CD4-positive, CD25-positive, alpha-beta regulatory T cell (primary cell): ENCODE results near the gene VMP1. TPM values are rescaled to one million over a fixed set of nuclear protein-coding genes. Genes with fewer than 3 reads are reported as not detected.

Experiments
- ATAC-seq, 2 donors: fragments of 150-1000 bp; cut with Tn5 transposase; one replicate each; pipeline ENCODE4 v1.10.0; 2021; ENCODE audit warnings: low read depth in 2 of 2, moderate number of reproducible peaks in 2 of 2, moderate library complexity in 1 of 2
- DNase-seq, 3 donors: peaks; one replicate each; pipeline versions ENCODE4 v3.0.0 to v3.0.0-alpha.2; 2012 to 2022; ENCODE audit warnings: mixed read lengths in 1 of 3
- H3K27ac ChIP-seq: one replicate; pipeline ENCODE4 v1.7.0; 2013; ENCODE audit warnings: mild to moderate bottlenecking, low read length; ENCODE audit not compliant: insufficient read depth, poor library complexity, severe bottlenecking
- H3K27me3 ChIP-seq: one replicate; pipeline ENCODE4 v1.7.0; 2013; ENCODE audit warnings: low read length; ENCODE audit not compliant: control insufficient read depth, insufficient read depth
- H3K36me3 ChIP-seq: one replicate; pipeline ENCODE4 v1.7.0; 2013; ENCODE audit warnings: mild to moderate bottlenecking, low read length, moderate library complexity; ENCODE audit not compliant: control insufficient read depth, insufficient read depth
- H3K4me1 ChIP-seq: 2 replicates; pipeline ENCODE4 v1.7.0; 2013; ENCODE audit warnings: mild to moderate bottlenecking, low read length; ENCODE audit not compliant: insufficient read depth, control insufficient read depth, poor library complexity, severe bottlenecking
- H3K4me3 ChIP-seq: one replicate; pipeline ENCODE4 v1.7.0; 2013; ENCODE audit warnings: low read depth, mild to moderate bottlenecking, low read length, moderate library complexity
- H3K9me3 ChIP-seq, 2 experiments: 1 replicate in 1 of 2; 2 replicates in 1 of 2; pipeline ENCODE4 v1.7.0; 2013; ENCODE audit warnings: low read length in 2 of 2, mild to moderate bottlenecking in 1 of 2, moderate library complexity in 1 of 2; ENCODE audit not compliant: control insufficient read depth in 2 of 2
- H3K27ac Mint-ChIP-seq, 3 donors: one replicate each; pipeline ENCODE4 v1.8.0; 2020 to 2022; ENCODE audit warnings: mild to moderate bottlenecking in 3 of 3, mixed read lengths in 3 of 3, moderate library complexity in 2 of 3
- H3K27me3 Mint-ChIP-seq: one replicate; pipeline ENCODE4 v1.8.0; 2022; ENCODE audit warnings: mild to moderate bottlenecking, mixed read lengths
- H3K36me3 Mint-ChIP-seq: one replicate; pipeline ENCODE4 v1.8.0; 2020; ENCODE audit warnings: mixed read lengths
- H3K4me1 Mint-ChIP-seq, 4 donors: one replicate each; pipeline ENCODE4 v1.8.0; 2020 to 2022; ENCODE audit warnings: mixed read lengths in 4 of 4, mild to moderate bottlenecking in 1 of 4
- H3K4me3 Mint-ChIP-seq, 4 donors: one replicate each; pipeline ENCODE4 v1.8.0; 2020 to 2022; ENCODE audit warnings: mild to moderate bottlenecking in 4 of 4, mixed read lengths in 4 of 4, moderate library complexity in 3 of 4
- H3K9me3 Mint-ChIP-seq, 7 donors: one replicate each; pipeline ENCODE4 v1.8.0; 2020 to 2022; ENCODE audit warnings: mixed read lengths in 7 of 7, mild to moderate bottlenecking in 3 of 7, moderate library complexity in 2 of 7
- polyA plus RNA-seq, 4 donors: library from polyadenylated mRNA; unstranded; fragments of 300-500 nt; fragmentation: Illumina TruSeq; gene quantifications; one replicate each; pipeline ENCODE4 v1.2.3, GENCODE V29; 2021
- total RNA-seq: library from RNA; stranded (reverse); gene quantifications from one replicate; pipeline ENCODE4 v1.2.3, GENCODE V29; 2022

Gene VMP1
- total and polyA plus RNA-seq, 5 donors from 2014 or later: 50.3 to 238 (median 73.4) TPM

GRCh38 chr17:59812139-59812538, 104.7 kb downstream of the VMP1 start:
- ATAC-seq (no peak), DNase-seq (no peak)
- no peak overlapping the region for H3K4me3 Mint-ChIP-seq
- peak overlapping the region in 1 of 3 donors; percentile 65 for H3K27ac Mint-ChIP-seq
- H3K4me1 Mint-ChIP-seq: peaks cover 3 to 20% (median 15%) of the 10 kb centered on the region in 4 donors
- Histone ChIP-seq H3K9me3 (no peaks in the 10 kb centered on the region), H3K36me3 (peaks cover 17% of the 10 kb centered on the region), H3K4me3 (no peak overlapping the region), H3K4me1 (no peaks in the 10 kb centered on the region), H3K27ac (no peak overlapping the region), H3K27me3 (no peaks in the 10 kb centered on the region)
- H3K36me3 Mint-ChIP-seq: peaks cover 41% of the 10 kb centered on the region
- no peaks in the 10 kb centered on the region for H3K9me3 Mint-ChIP-seq
- H3K27me3 Mint-ChIP-seq: no peaks in the 10 kb centered on the region

GRCh38 chr17:59814276-59814675, 106.8 kb downstream of the VMP1 start:
- peaks cover 17% of the 10 kb centered on the region for H3K36me3 ChIP-seq
- Mint-ChIP-seq H3K36me3 (peaks cover 34% of the 10 kb centered on the region), H3K27ac (peak overlapping the region in 1 of 3 donors; percentile 20)

GRCh38 chr17:59814685-59815084, 107.2 kb downstream of the VMP1 start:
- no peaks in the 10 kb centered on the region for H3K27me3 ChIP-seq
- H3K9me3 Mint-ChIP-seq: no peaks in the 10 kb centered on the region
- H3K4me3 ChIP-seq: no peak overlapping the region
- H3K27me3 Mint-ChIP-seq: no peaks in the 10 kb centered on the region
- H3K36me3 ChIP-seq: peaks cover 17% of the 10 kb centered on the region
- H3K27ac ChIP-seq: no peak overlapping the region
- H3K36me3 Mint-ChIP-seq: peaks cover 34% of the 10 kb centered on the region
- no peak for DNase-seq
- H3K4me3 Mint-ChIP-seq: no peak overlapping the region
- H3K27ac Mint-ChIP-seq: peak overlapping the region; percentile 20 to 72 (median 60)
- no peaks in the 10 kb centered on the region for H3K4me1 ChIP-seq
- no peak for ATAC-seq
- H3K4me1 Mint-ChIP-seq: peaks cover 3 to 11% (median 9%) of the 10 kb centered on the region in 4 donors
- H3K9me3 ChIP-seq: no peaks in the 10 kb centered on the region

More at GRCh38 chr17:59814276-59814675, 106.8 kb downstream of the VMP1 start:
- ATAC-seq: no peak
- no peaks in the 10 kb centered on the region for H3K27me3 Mint-ChIP-seq
- Histone ChIP-seq H3K4me1 (no peaks in the 10 kb centered on the region), H3K4me3 (no peak overlapping the region), H3K27me3 (no peaks in the 10 kb centered on the region), H3K27ac (no peak overlapping the region), H3K9me3 (no peaks in the 10 kb centered on the region)
- H3K4me3 Mint-ChIP-seq: no peak overlapping the region
- no peaks in the 10 kb centered on the region for H3K9me3 Mint-ChIP-seq
- no peak for DNase-seq
- H3K4me1 Mint-ChIP-seq: peaks cover 3 to 11% (median 9%) of the 10 kb centered on the region in 4 donors

GRCh38 chr17:59815965-59816364, 108.5 kb downstream of the VMP1 start:
- Histone ChIP-seq H3K4me1 (no peaks in the 10 kb centered on the region), H3K27ac (no peak overlapping the region), H3K9me3 (no peaks in the 10 kb centered on the region), H3K36me3 (peaks cover 17% of the 10 kb centered on the region), H3K4me3 (no peak overlapping the region), H3K27me3 (no peaks in the 10 kb centered on the region)
- DNase-seq: no peak
- peaks cover 39% of the 10 kb centered on the region for H3K36me3 Mint-ChIP-seq
- no peak for ATAC-seq
- peaks cover 7 to 20% (median 15%) of the 10 kb centered on the region in 4 donors for H3K4me1 Mint-ChIP-seq
- H3K4me3 Mint-ChIP-seq: peak overlapping the region in 1 of 4 donors; percentile 32
- peak overlapping the region in 2 of 3 donors; percentile 26 to 62 for H3K27ac Mint-ChIP-seq
- H3K27me3 Mint-ChIP-seq: no peaks in the 10 kb centered on the region
- no peaks in the 10 kb centered on the region for H3K9me3 Mint-ChIP-seq

DNA sequence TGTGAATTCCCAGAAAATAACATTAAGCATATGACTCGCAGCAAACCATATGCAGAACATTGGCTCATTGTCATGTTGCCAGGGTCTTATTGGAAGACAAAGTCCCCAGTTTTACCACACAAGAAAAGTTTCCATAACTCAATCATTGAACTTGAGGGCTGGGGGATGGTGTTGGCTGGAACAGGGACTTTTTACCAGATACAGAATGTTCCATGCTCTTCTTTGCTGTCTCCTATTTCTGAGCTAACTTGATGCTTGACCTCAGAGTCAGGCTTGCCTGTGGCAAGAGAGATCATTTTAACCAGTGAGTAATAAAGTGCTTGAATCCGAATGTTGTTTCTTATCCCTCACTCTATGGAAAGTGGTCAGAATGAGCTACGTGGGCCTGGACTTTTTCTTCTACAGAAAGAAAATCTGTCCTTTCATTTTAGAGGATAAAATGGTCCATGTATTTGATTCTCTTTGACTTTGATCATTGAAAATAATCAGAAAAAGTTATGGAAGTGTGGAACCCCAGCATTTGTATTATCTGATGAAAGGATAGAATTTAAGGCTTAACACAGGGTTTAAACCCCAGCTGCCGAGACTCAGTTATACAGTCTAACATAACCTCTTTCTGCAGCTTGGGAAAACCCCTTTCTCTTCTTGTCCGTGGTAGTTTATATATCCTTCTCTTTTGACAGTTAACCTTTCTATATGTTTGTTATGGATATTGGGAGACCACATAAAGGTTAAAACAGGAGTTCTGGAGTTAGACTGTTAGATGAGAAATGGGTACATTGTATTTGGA, 118.3 kb downstream of the VMP1 start:
- peak overlapping the region; percentile 90 to 97 (median 94) for H3K27ac Mint-ChIP-seq
- H3K27ac ChIP-seq: peak overlapping the region; percentile 90
- no peaks in the 10 kb centered on the region for H3K36me3 ChIP-seq
- H3K9me3 ChIP-seq: no peaks in the 10 kb centered on the region
- H3K4me3 Mint-ChIP-seq: peak overlapping the region; percentile 76 to 92 (median 87)
- no peak for ATAC-seq
- H3K4me1 ChIP-seq: peaks cover 55% of the 10 kb centered on the region
- H3K27me3 Mint-ChIP-seq: no peaks in the 10 kb centered on the region
- H3K9me3 Mint-ChIP-seq: no peaks in the 10 kb centered on the region
- H3K36me3 Mint-ChIP-seq: peaks cover 6% of the 10 kb centered on the region
- H3K4me1 Mint-ChIP-seq: peaks cover 36 to 57% (median 52%) of the 10 kb centered on the region in 4 donors
- peak overlapping the region; percentile 79 for H3K4me3 ChIP-seq
- H3K27me3 ChIP-seq: no peaks in the 10 kb centered on the region
- no peak for DNase-seq

DNA sequence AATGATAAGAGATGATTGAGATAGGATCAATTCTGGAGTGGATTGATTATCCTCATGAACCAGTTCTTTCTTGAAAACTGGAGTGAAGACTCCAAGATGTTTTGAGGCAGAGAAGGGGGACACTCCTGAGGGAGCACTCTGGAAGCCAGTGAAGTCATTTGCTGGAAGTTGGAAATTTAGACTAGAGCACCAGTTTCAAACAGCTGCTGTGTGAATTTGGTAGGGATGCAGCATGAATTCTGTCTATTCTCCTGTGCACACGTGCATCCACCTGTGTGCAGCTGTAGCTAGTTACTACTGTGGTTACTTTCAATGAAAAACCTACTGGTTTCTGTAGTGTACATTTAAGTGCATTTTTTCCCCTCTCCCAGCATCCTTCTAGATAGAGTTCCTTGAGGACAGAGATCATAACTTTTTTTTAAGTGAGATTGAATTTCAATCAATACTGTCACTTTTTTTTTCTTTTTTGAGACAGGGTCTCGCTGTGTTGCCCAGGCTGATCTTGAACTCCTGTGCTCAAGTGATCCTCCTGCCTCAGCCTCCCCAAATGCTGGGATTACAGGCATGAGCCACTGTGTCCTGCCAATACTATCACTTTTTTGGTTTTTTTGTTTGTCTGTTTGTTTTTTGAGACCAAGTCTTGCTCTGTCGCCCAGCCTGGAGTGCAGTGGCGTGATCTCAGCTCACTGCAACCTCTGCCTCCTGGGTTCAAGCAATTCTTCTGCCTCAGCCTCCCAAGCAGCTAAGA, 119.4 kb downstream of the VMP1 start:
- ATAC-seq (no peak), DNase-seq (peak in 1 of 3 donors; percentile 52)
- Mint-ChIP-seq H3K4me1 (peaks cover 42 to 65% (median 57%) of the 10 kb centered on the region in 4 donors), H3K27ac (peak overlapping the region; percentile 90 to 98 (median 94)), H3K27me3 (no peaks in the 10 kb centered on the region), H3K36me3 (peaks cover 6% of the 10 kb centered on the region), H3K4me3 (peak overlapping the region; percentile 76 to 92 (median 87)), H3K9me3 (no peaks in the 10 kb centered on the region)
- Histone ChIP-seq H3K4me3 (peak overlapping the region; percentile 79), H3K27me3 (no peaks in the 10 kb centered on the region), H3K36me3 (no peaks in the 10 kb centered on the region), H3K4me1 (peaks cover 62% of the 10 kb centered on the region), H3K27ac (peak overlapping the region; percentile 90), H3K9me3 (no peaks in the 10 kb centered on the region)

GRCh38 chr17:59827721-59828477, 120.4 kb downstream of the VMP1 start:
- H3K27ac ChIP-seq: peak overlapping the region; percentile 90
- Mint-ChIP-seq H3K9me3 (no peaks in the 10 kb centered on the region), H3K4me1 (peaks cover 40 to 70% (median 54%) of the 10 kb centered on the region in 4 donors), H3K27ac (peak overlapping the region; percentile 90 to 98 (median 94)), H3K4me3 (peak overlapping the region; percentile 79 to 92 (median 87)), H3K36me3 (peaks cover under 1% of the 10 kb centered on the region), H3K27me3 (no peaks in the 10 kb centered on the region)
- H3K9me3 ChIP-seq: no peaks in the 10 kb centered on the region
- H3K4me1 ChIP-seq: peaks cover 66% of the 10 kb centered on the region
- peak in 2 of 3 donors; percentile 37 to 78 for DNase-seq
- peak in 1 of 2 donors; percentile 30 for ATAC-seq
- H3K27me3 ChIP-seq: no peaks in the 10 kb centered on the region
- no peaks in the 10 kb centered on the region for H3K36me3 ChIP-seq
- peak overlapping the region; percentile 86 for H3K4me3 ChIP-seq
